A549 (cell line): ENCODE measurements around the gene SMG9. TPM values are rescaled to one million over a fixed set of nuclear protein-coding genes. Genes with fewer than 3 reads are reported as not detected.
A peak's percentile ranks its signal among the peaks of the same experiment; 100 is the strongest.

Experiments used
- ATAC-seq, 2 experiments: fragments of 200-7000 bp in 1 of 2; fragments of >200 bp in 1 of 2; cut with Nextera tagmentation in 1 of 2; cut with Tn5 transposase in 1 of 2; 3 replicates each; pipeline versions ENCODE4 v1.8.0 to v1.9.1; 2018 to 2020; ENCODE audit warnings: mild to moderate bottlenecking in 1 of 2, moderate library complexity in 1 of 2
- CTCF ChIA-PET: fragments of 300-600 bp; sonication (Branson Sonifier 250); formaldehyde crosslinking; extraction: SDS; loops from one replicate; lab custom pipeline; 2021; ENCODE audit warnings: antibody characterized with exemption, inconsistent platforms; lab: Yijun Ruan, JAX
- POLR2A ChIA-PET: fragments of 350-600 bp; formaldehyde crosslinking; extraction: SDS; loops from one replicate; lab custom pipeline; 2021; ENCODE audit warnings: antibody characterized with exemption, inconsistent platforms; lab: Yijun Ruan, JAX
- DNase-seq, 2 experiments: peaks; one replicate each; pipeline versions ENCODE4 v3.0.0 to v3.0.0-alpha.2; 2011 to 2016; ENCODE audit warnings: low read depth in 1 of 2, low spot score in 1 of 2
- FAIRE-seq: peaks from 2 replicates; lab custom pipeline; 2011; peaks lifted over from hg19 to GRCh38; lab: Jason Lieb, UNC
- H3K27ac ChIP-seq, 2 experiments: fragments of >200 bp; sonication (Bioruptor Twin); formaldehyde crosslinking; 3 replicates each; pipeline ENCODE4 v1.5.1; 2016 to 2017
- H3K4me1 ChIP-seq: fragments of >200 bp; sonication (Bioruptor Twin); formaldehyde crosslinking; 3 replicates; pipeline ENCODE4 v1.6.1; 2016
- H3K4me2 ChIP-seq: fragments of >200 bp; sonication (Bioruptor Twin); formaldehyde crosslinking; 3 replicates; pipeline ENCODE4 v1.6.1; 2016
- H3K4me3 ChIP-seq: fragments of >200 bp; sonication (Bioruptor Twin); formaldehyde crosslinking; 3 replicates; pipeline ENCODE4 v1.5.1; 2016
- H3K9me3 ChIP-seq: fragments of >200 bp; sonication (Bioruptor Twin); formaldehyde crosslinking; 3 replicates; pipeline ENCODE4 v1.6.1; 2016
- ATOH8 ChIP-seq: fragments of 250-450 bp; sonication (Bioruptor Pico); IDR thresholded peaks from 2 replicates; pipeline ENCODE4 v1.5.0; 2020; ENCODE audit warnings: low read depth, mild to moderate bottlenecking, moderate library complexity
- BHLHE40 ChIP-seq: IDR thresholded peaks from 2 replicates; pipeline ENCODE4 v1.6.1; 2012; ENCODE audit warnings: low read depth, low read length, inconsistent platforms
- CBX2 ChIP-seq: fragments of 200-600 bp; sonication (generic); IDR thresholded peaks from 2 replicates; pipeline ENCODE4 v1.6.1; 2016; ENCODE audit warnings: low read depth, mild to moderate bottlenecking, borderline replicate concordance
- CBX8 ChIP-seq: fragments of 200-600 bp; sonication (generic); IDR thresholded peaks from 2 replicates; pipeline ENCODE4 v1.6.1; 2016
- CEBPB ChIP-seq, 2 experiments: fragments of >200 bp in 1 of 2; sonication (Bioruptor Twin) in 1 of 2; formaldehyde crosslinking in 1 of 2; IDR thresholded peaks; 2 replicates each; pipeline ENCODE4 v1.6.1; 2012 to 2016
- CHD2 ChIP-seq: fragments of 150-350 bp; IDR thresholded peaks from 2 replicates; pipeline ENCODE4 v1.6.1; 2014; ENCODE audit warnings: low read length; ENCODE audit not compliant: partially characterized antibody
- EHF ChIP-seq: fragments of 250-450 bp; sonication (Bioruptor Pico); IDR thresholded peaks from 2 replicates; pipeline ENCODE4 v1.5.0; 2020; ENCODE audit warnings: mild to moderate bottlenecking
- ELK1 ChIP-seq: fragments of 150-350 bp; IDR thresholded peaks from 2 replicates; pipeline ENCODE4 v1.6.1; 2014; ENCODE audit warnings: low read depth, mild to moderate bottlenecking, low read length
- ESRRA ChIP-seq: fragments of 150-350 bp; IDR thresholded peaks from 2 replicates; pipeline ENCODE4 v1.6.1; 2014; ENCODE audit warnings: mild to moderate bottlenecking, low read length, borderline replicate concordance
- FOSB ChIP-seq: fragments of 250-450 bp; sonication (Bioruptor Pico); IDR thresholded peaks from 2 replicates; pipeline ENCODE4 v1.5.0; 2020; ENCODE audit warnings: mild to moderate bottlenecking, moderate library complexity
- FOSL2 ChIP-seq, 2 experiments: fragments of 450-650 bp in 1 of 2; fragments of >200 bp in 1 of 2; sonication (Bioruptor Twin) in 1 of 2; formaldehyde crosslinking; IDR thresholded peaks; 2 replicates each; pipeline versions ENCODE4 v1.5.0 to v1.6.1; 2016 to 2020; ENCODE audit warnings: mild to moderate bottlenecking in 1 of 2, moderate library complexity in 1 of 2
- HOXB13 ChIP-seq: fragments of 250-450 bp; sonication (Bioruptor Pico); IDR thresholded peaks from 2 replicates; pipeline ENCODE4 v1.5.0; 2020; ENCODE audit warnings: low read depth, mild to moderate bottlenecking, moderate library complexity
- HOXB5 ChIP-seq: fragments of 250-450 bp; sonication (Bioruptor Pico); IDR thresholded peaks from 2 replicates; pipeline ENCODE4 v1.5.0; 2020; ENCODE audit warnings: mild to moderate bottlenecking, moderate library complexity
- JUN ChIP-seq, 2 experiments: fragments of >200 bp; sonication (Bioruptor Twin); formaldehyde crosslinking; IDR thresholded peaks; 2 replicates in 1 of 2; 3 replicates in 1 of 2; pipeline ENCODE4 v1.6.1; 2016 to 2017
- KDM5A ChIP-seq: fragments of 200-600 bp; sonication (generic); IDR thresholded peaks from 2 replicates; pipeline ENCODE4 v1.6.1; 2016; ENCODE audit warnings: antibody characterized with exemption, mild to moderate bottlenecking
- MAFK ChIP-seq: fragments of 450-650 bp; IDR thresholded peaks from 2 replicates; pipeline ENCODE4 v1.6.1; 2014; ENCODE audit not compliant: partially characterized antibody
- POLR2A ChIP-seq: IDR thresholded peaks from 2 replicates; pipeline ENCODE4 v1.6.1; 2012; ENCODE audit warnings: mild to moderate bottlenecking, low read length
- RAD21 ChIP-seq, 2 experiments: fragments of >200 bp in 1 of 2; sonication (Bioruptor Twin) in 1 of 2; formaldehyde crosslinking in 1 of 2; IDR thresholded peaks in 1 of 2; conservative IDR thresholded peaks in 1 of 2; 2 replicates in 1 of 2; 3 replicates in 1 of 2; pipeline ENCODE4 v1.6.1; 2012 to 2018; ENCODE audit warnings: inconsistent platforms in 1 of 2
- REST ChIP-seq: fragments of 200-600 bp; sonication (generic); IDR thresholded peaks from 2 replicates; pipeline ENCODE4 v1.6.1; 2016; ENCODE audit warnings: antibody characterized with exemption, mild to moderate bottlenecking, moderate library complexity
- SMC3 ChIP-seq: fragments of >200 bp; sonication (Bioruptor Twin); formaldehyde crosslinking; IDR thresholded peaks from 3 replicates; pipeline ENCODE4 v1.6.1; 2018; ENCODE audit warnings: inconsistent platforms
- TFCP2L1 ChIP-seq: fragments of 250-450 bp; sonication (Bioruptor Pico); IDR thresholded peaks from 2 replicates; pipeline ENCODE4 v1.5.0; 2021; ENCODE audit warnings: mild to moderate bottlenecking
- TP53 ChIP-seq: fragments of 250-450 bp; sonication (Bioruptor Pico); IDR thresholded peaks from 2 replicates; pipeline ENCODE4 v1.5.0; 2021; ENCODE audit warnings: mild to moderate bottlenecking, moderate library complexity
- ZFP36 ChIP-seq: fragments of 450-650 bp; IDR thresholded peaks from 2 replicates; pipeline ENCODE4 v1.6.1; 2014; ENCODE audit warnings: borderline replicate concordance; ENCODE audit not compliant: partially characterized antibody
- ZNF302 ChIP-seq: fragments of 250-450 bp; sonication (Bioruptor Pico); IDR thresholded peaks from 2 replicates; pipeline ENCODE4 v1.9.0; 2021; ENCODE audit warnings: inconsistent platforms, mild to moderate bottlenecking, moderate library complexity
- WGBS: methylation state at CpG from one replicate; pipeline ENCODE4 v1.1.6; 2017; ENCODE audit errors: missing lambda C conversion rate; 5-methylcytosine and 5-hydroxymethylcytosine counted together
- polyA plus RNA-seq, 4 experiments: library from polyadenylated mRNA; depleted of rRNA in 3 of 4; stranded (reverse); fragments of >200 nt; fragmentation: RNase III in 1 of 4; extraction: RNeasy Plus Mini Kit Qiagen cat#74134 plus additional on column Dnase treatment in 1 of 4; gene quantifications; 2 replicates in 3 of 4; 3 replicates in 1 of 4; pipeline ENCODE4 v1.2.3, GENCODE V29; 2011 to 2017

Gene SMG9
- polyA plus RNA-seq, 2 of the 4 experiments (the other 2 are of a cell fraction): 14.2 to 44.2 TPM

GRCh38 chr19:43699506-43700394, 55.0 kb downstream of the SMG9 start:
- POLR2A ChIA-PET: interaction anchor here (0.7 kb wide), 1 partner anchor 26 kb away, joined by 8 read pairs; no protein-coding TSS in a partner anchor
- 96% methylated on average over 42 of the region's 46 CpGs for WGBS
- TF ChIP-seq KDM5A (no peak), ZFP36 (peak; percentile 25), HOXB13 (CRISPR knock-in tag) (no peak)
- TF ChIP-seq, all 56 proteins: peak for 1
- Histone ChIP-seq H3K27ac (peak overlapping the region; percentile 76 to 91), H3K4me3 (no peak overlapping the region), H3K9me3 (peaks cover 9% of the 10 kb centered on the region), H3K4me2 (peak overlapping the region; percentile 65), H3K4me1 (peaks cover 47% of the 10 kb centered on the region)
- DNase-seq: no peak
- no peak for FAIRE-seq
- CTCF ChIA-PET: interaction anchor here (0.6 to 1.8 kb wide), 7 partner anchors 12 to 245 kb away, joined by 3 to 5 read pairs (median 4); partner anchors contain the start of gene PLAUR
- ATAC-seq: no peak

- H3K4me3 ChIP-seq: no peak overlapping the region
- no peak overlapping the region for H3K4me2 ChIP-seq
- DNase-seq: no peak
- CTCF ChIA-PET: interaction anchor here (1.7 kb wide), 1 partner anchor 29 kb away, joined by 6 read pairs; no protein-coding TSS in a partner anchor
- H3K27ac ChIP-seq: peak overlapping the region in 1 of 2 experiments; percentile 17; a peak in 1 of 6 replicates
- POLR2A ChIA-PET: no interaction called here
- FAIRE-seq: no peak
- no peak for ATAC-seq
- 86% methylated on average over 5 of the region's 5 CpGs for WGBS
- TF ChIP-seq TFCP2L1 (CRISPR knock-in tag) (no peak), BHLHE40 (no peak), SMC3 (no peak), RAD21 (conservative IDR thresholded peaks at IDR 0.05 in 1 of 2, IDR thresholded peaks at IDR 0.05 in 1 of 2) (no peak), EHF (CRISPR knock-in tag) (no peak), POLR2A (no peak), CBX8 (no peak), FOSL2 (IDR thresholded peaks at IDR 0.05) (no peak), FOSL2 (CRISPR knock-in tag; IDR thresholded peaks at IDR 0.05) (no peak), ZFP36 (no peak), ATOH8 (CRISPR knock-in tag) (no peak), FOSB (CRISPR knock-in tag) (no peak), CHD2 (no peak), ZNF302 (CRISPR knock-in tag) (no peak), ESRRA (no peak), HOXB5 (no peak), CBX2 (no peak)
- H3K4me1 ChIP-seq: peaks cover 22% of the 10 kb centered on the region
- H3K9me3 ChIP-seq: peaks cover 16% of the 10 kb centered on the region
These were observed 57.5 kb downstream of the SMG9 start for GRCh38 chr19:43697295-43697694.

- Histone ChIP-seq H3K4me2 (no peak overlapping the region), H3K9me3 (peaks cover 28% of the 10 kb centered on the region), H3K27ac (no peak overlapping the region), H3K4me3 (no peak overlapping the region), H3K4me1 (peaks cover 13% of the 10 kb centered on the region)
- ATAC-seq (no peak), DNase-seq (no peak), FAIRE-seq (peak; percentile 36)
- ChIA-PET CTCF (interaction anchor here (0.7 to 1.2 kb wide), 3 partner anchors 71 to 255 kb away, joined by 3 to 4 read pairs (median 3); partner anchors contain the start of gene ZNF221), POLR2A (no interaction called here)
- WGBS: 82% methylated on average over 6 of the region's 6 CpGs
- no peak for TF ChIP-seq ZNF302 (CRISPR knock-in tag)
- no peak for TF ChIP-seq JUN (IDR thresholded peaks at IDR 0.05)
- TF ChIP-seq MAFK: no peak
- TF ChIP-seq CEBPB (IDR thresholded peaks at IDR 0.05): no peak
- TF ChIP-seq FOSB (CRISPR knock-in tag): no peak
- TF ChIP-seq REST: no peak
- TF ChIP-seq TP53 (CRISPR knock-in tag): no peak
- TF ChIP-seq ELK1: no peak
These were observed 58.6 kb downstream of the SMG9 start for GRCh38 chr19:43695985-43696704.
